Dedifferentiated amniotic fluid mesenchymal stem cell (primary cell): ENCODE data around the gene ASS1.
A peak's percentile ranks its signal among the peaks of the same experiment; 100 is the strongest.

ENCODE experiments used
- DNase-seq: peaks from one replicate; pipeline ENCODE4 v3.0.0-alpha.2; 2016; ENCODE audit errors: extremely low spot score

ASS1 gene

GRCh38 chr9:130531670-130532069 lies 86.9 kb downstream of the ASS1 start:
- DNase-seq, result no peak

- no peak for DNase-seq
These were observed 87.8 kb downstream of the ASS1 start for GRCh38 chr9:130532426-130533080.

GRCh38 chr9:130535818-130536521 lies 91.2 kb downstream of the ASS1 start:
- no peak for DNase-seq

GRCh38 chr9:130536701-130537107 lies 91.9 kb downstream of the ASS1 start:
- DNase-seq, result no peak

GRCh38 chr9:130537346-130538050 lies 92.7 kb downstream of the ASS1 start:
- no peak for DNase-seq

GRCh38 chr9:130539420-130540223 lies 94.9 kb downstream of the ASS1 start:
- DNase-seq, result peak; percentile 50

GRCh38 chr9:130541533-130541932 lies 96.8 kb downstream of the ASS1 start:
- DNase-seq, result no peak

GRCh38 chr9:130542038-130542437 lies 97.3 kb downstream of the ASS1 start:
- DNase-seq, result no peak

GRCh38 chr9:130542457-130543228 lies 97.9 kb downstream of the ASS1 start:
- no peak for DNase-seq

- no peak for DNase-seq
These were observed 98.6 kb downstream of the ASS1 start for GRCh38 chr9:130543368-130543767.

GRCh38 chr9:130543859-130544258 lies 99.1 kb downstream of the ASS1 start:
- DNase-seq, result no peak

GRCh38 chr9:130544364-130544763 lies 99.6 kb downstream of the ASS1 start:
- no peak for DNase-seq

- no peak for DNase-seq
These were observed 103.3 kb downstream of the ASS1 start for GRCh38 chr9:130548103-130548502.

- DNase-seq, result no peak
These were observed 104.5 kb downstream of the ASS1 start for GRCh38 chr9:130549093-130549735.
